Measurements from ENCODE around the gene MYO5B. TPM values are rescaled to one million over a fixed set of nuclear protein-coding genes. Genes with fewer than 3 reads are reported as not detected.

Gene MYO5B
- total RNA-seq, 1 experiment from 2014 or later = 32.1 TPM

- intact Hi-C loops (cut with micrococcal nuclease) = loop anchor here (10.0 kb wide), 1 partner anchor 468 kb away; no protein-coding TSS in a partner anchor
- no peak for TF ChIP-seq EGR1 (IDR thresholded peaks at IDR 0.05; ENCODE audit: low read depth)
- no peak for TF ChIP-seq EZH2 (IDR thresholded peaks at IDR 0.05)
- no peak for TF ChIP-seq CBX3 (IDR thresholded peaks at IDR 0.05; ENCODE audit: low read depth)
- TF ChIP-seq MAX (IDR thresholded peaks at IDR 0.05) = no peak
- TF ChIP-seq, protein P1, sequence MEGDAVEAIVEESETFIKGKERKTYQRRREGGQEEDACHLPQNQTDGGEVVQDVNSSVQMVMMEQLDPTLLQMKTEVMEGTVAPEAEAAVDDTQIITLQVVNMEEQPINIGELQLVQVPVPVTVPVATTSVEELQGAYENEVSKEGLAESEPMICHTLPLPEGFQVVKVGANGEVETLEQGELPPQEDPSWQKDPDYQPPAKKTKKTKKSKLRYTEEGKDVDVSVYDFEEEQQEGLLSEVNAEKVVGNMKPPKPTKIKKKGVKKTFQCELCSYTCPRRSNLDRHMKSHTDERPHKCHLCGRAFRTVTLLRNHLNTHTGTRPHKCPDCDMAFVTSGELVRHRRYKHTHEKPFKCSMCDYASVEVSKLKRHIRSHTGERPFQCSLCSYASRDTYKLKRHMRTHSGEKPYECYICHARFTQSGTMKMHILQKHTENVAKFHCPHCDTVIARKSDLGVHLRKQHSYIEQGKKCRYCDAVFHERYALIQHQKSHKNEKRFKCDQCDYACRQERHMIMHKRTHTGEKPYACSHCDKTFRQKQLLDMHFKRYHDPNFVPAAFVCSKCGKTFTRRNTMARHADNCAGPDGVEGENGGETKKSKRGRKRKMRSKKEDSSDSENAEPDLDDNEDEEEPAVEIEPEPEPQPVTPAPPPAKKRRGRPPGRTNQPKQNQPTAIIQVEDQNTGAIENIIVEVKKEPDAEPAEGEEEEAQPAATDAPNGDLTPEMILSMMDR (IDR thresholded peaks at IDR 0.05 in 2 of 3, conservative IDR thresholded peaks at IDR 0.05 in 1 of 3; ENCODE audit: borderline replicate concordance in 1 of 3, insufficient read depth in 1 of 3, low read depth in 2 of 3, low read length in 2 of 3) = peak in 2 of 3 experiments; percentile 44 to 53; a peak in 4 of 6 replicates
- peak; percentile 21; the same call in 1 of the 2 replicates for TF ChIP-seq RAD21 (IDR thresholded peaks at IDR 0.05; ENCODE audit: low read depth)
- TF ChIP-seq SIN3A (IDR thresholded peaks at IDR 0.05; ENCODE audit: low read depth) = no peak
Measured at GRCh38 chr18:49886891-49887764, 307.8 kb downstream of the MYO5B start.

More at GRCh38 chr18:49886891-49887764, 307.8 kb downstream of the MYO5B start:
- ChIA-PET POLR2A (no interaction called here), CTCF (no interaction called here), RAD21 (ENCODE audit: low non-redundant PET in 1 of 2, low total read pairs in 2 of 2, uncharacterized antibody in 2 of 2, unreplicated experiment in 2 of 2) (no interaction called here)
- Histone ChIP-seq H4K20me1 (ENCODE audit: insufficient read depth) (no peaks in the 10 kb centered on the region), H3K9me2 (ENCODE audit: insufficient read depth) (no peaks in the 10 kb centered on the region), H3K79me2 (ENCODE audit: insufficient read depth, low read length) (no peaks in the 10 kb centered on the region), H3K27me3 (ENCODE audit: insufficient read depth, low read length) (no peaks in the 10 kb centered on the region), H3K27ac (ENCODE audit: low read depth, low read length) (no peak overlapping the region), H3K36me3 (ENCODE audit: control insufficient read depth in 1 of 2, insufficient read depth in 2 of 2, low read length in 2 of 2) (no peaks in the 10 kb centered on the region), H3K4me3 (replicated peaks in 1 of 2; ENCODE audit: low read depth in 1 of 2, low read length in 2 of 2) (no peak overlapping the region), H3K4me2 (ENCODE audit: low read length) (no peak overlapping the region), H2AFZ (ENCODE audit: low read depth, low read length, poor library complexity, severe bottlenecking) (no peak overlapping the region), H3K4me1 (ENCODE audit: control insufficient read depth in 1 of 2, insufficient read depth in 2 of 2, low read length in 2 of 2) (peaks cover 9 to 11% of the 10 kb centered on the region in 2 experiments), H3K9ac (ENCODE audit: low read length) (no peak overlapping the region), H3K9me3 (ENCODE audit: control insufficient read depth in 1 of 2, insufficient read depth in 1 of 2, low read depth in 1 of 2, low read length in 2 of 2) (no peaks in the 10 kb centered on the region)
- no TSS peak for BruUV-seq (replicated peaks)
- peak; percentile 75 for ATAC-seq
- DNase-seq (ENCODE audit: low read depth, low spot score) = peak; percentile 12
